OCI-LY7 (cell line): Measurements from ENCODE around the gene AGMAT. TPM values are rescaled to one million over a fixed set of nuclear protein-coding genes. Genes with fewer than 3 reads are reported as not detected.
A peak's percentile ranks its signal among the peaks of the same experiment; 100 is the strongest.

Experiments
- BruUV-seq: library from RNA; stranded (reverse); fragments of 400-500 nt; replicated peaks from 2 replicates; lab custom pipeline; 2021; lab: Mats Ljungman, UMichigan
- CTCF ChIA-PET: fragments of 300-600 bp; sonication (Branson Sonifier 250); formaldehyde crosslinking; loops from one replicate; lab custom pipeline; 2022; ENCODE audit warnings: antibody characterized with exemption; ENCODE audit not compliant: unreplicated experiment; lab: Charles Lee
- POLR2A ChIA-PET: fragments of 300-600 bp; sonication (Branson Sonifier 250); formaldehyde crosslinking; loops from one replicate; lab custom pipeline; 2022; ENCODE audit warnings: antibody characterized with exemption; lab: Charles Lee
- DNase-seq: peaks from one replicate; pipeline ENCODE4 v3.0.0-alpha.2; 2015; ENCODE audit warnings: low spot score
- H2AFZ ChIP-seq: fragments of 200-600 bp; sonication (generic), shearing (Covaris generic); 2 replicates; pipeline ENCODE4 v1.6.1; 2014; ENCODE audit warnings: mild to moderate bottlenecking, antibody characterized with exemption, low read length, moderate library complexity
- H3K27ac ChIP-seq: fragments of 200-600 bp; sonication (generic); 2 replicates; pipeline ENCODE4 v1.5.1; 2014; ENCODE audit warnings: mixed run types, low read depth, mild to moderate bottlenecking, moderate library complexity, low read length, inconsistent platforms; ENCODE audit not compliant: poor library complexity, severe bottlenecking
- H3K36me3 ChIP-seq: fragments of 200-600 bp; sonication (generic); 2 replicates; pipeline ENCODE4 v1.6.1; 2014; ENCODE audit warnings: mild to moderate bottlenecking, antibody characterized with exemption, low read length, moderate library complexity, mixed read lengths; ENCODE audit not compliant: insufficient read depth
- H3K4me1 ChIP-seq: fragments of 200-600 bp; sonication (generic); 2 replicates; pipeline ENCODE4 v1.5.1; 2014; ENCODE audit warnings: mild to moderate bottlenecking, low read length; ENCODE audit not compliant: insufficient read depth, poor library complexity, severe bottlenecking
- H3K4me2 ChIP-seq: fragments of 200-600 bp; sonication (generic); 2 replicates; pipeline ENCODE4 v1.6.1; 2014; ENCODE audit warnings: mild to moderate bottlenecking, low read length
- H3K4me3 ChIP-seq: fragments of 200-600 bp; sonication (generic); 2 replicates; pipeline ENCODE4 v1.5.1; 2014; ENCODE audit warnings: mild to moderate bottlenecking, low read depth, low read length; ENCODE audit not compliant: poor library complexity, severe bottlenecking
- H3K79me2 ChIP-seq: fragments of 200-600 bp; sonication (generic); 2 replicates; pipeline ENCODE4 v1.6.1; 2016; ENCODE audit warnings: low read depth, mild to moderate bottlenecking, low read length, moderate library complexity, mixed read lengths; ENCODE audit not compliant: insufficient read depth
- H3K9me2 ChIP-seq: fragments of 200-600 bp; sonication (generic); 2 replicates; pipeline ENCODE4 v1.6.1; 2016; ENCODE audit warnings: mild to moderate bottlenecking, low read length, mixed read lengths; ENCODE audit not compliant: insufficient read depth
- H3K9me3 ChIP-seq: fragments of 200-600 bp; sonication (generic); 2 replicates; pipeline ENCODE4 v1.6.1; 2014; ENCODE audit warnings: mild to moderate bottlenecking, mixed run types, low read length, mixed read lengths
- H4K20me1 ChIP-seq: fragments of 200-600 bp; sonication (generic); 2 replicates; pipeline ENCODE4 v1.6.1; 2014; ENCODE audit warnings: mild to moderate bottlenecking, antibody characterized with exemption, low read length, moderate library complexity, mixed read lengths; ENCODE audit not compliant: insufficient read depth
- EZH2phosphoT487 ChIP-seq: fragments of 200-600 bp; sonication (generic); IDR thresholded peaks from 2 replicates; pipeline ENCODE4 v1.6.1; 2018; ENCODE audit warnings: low read depth, borderline replicate concordance, mild to moderate bottlenecking, mixed run types, antibody characterized with exemption, low read length, moderate library complexity, mixed read lengths
- intact Hi-C: fragments of 100-400 bp; cut with micrococcal nuclease; formaldehyde crosslinking; loops from one replicate; pipeline ENCODE4 v1.10.0; 2022; ENCODE audit not compliant: unreplicated experiment
- total RNA-seq, 2 experiments: library from RNA; depleted of rRNA in 1 of 2; stranded (reverse); fragments of >200 nt in 1 of 2; shearing (Covaris generic) in 1 of 2; gene quantifications; 2 replicates each; pipeline ENCODE4 v1.2.3, GENCODE V29; 2014 to 2022
- TF ChIP-seq, protein P1 (sequence below): fragments of 200-600 bp; sonication (generic); conservative IDR thresholded peaks from 2 replicates; pipeline ENCODE4 v1.5.1; 2014; ENCODE audit warnings: mild to moderate bottlenecking, antibody characterized with exemption, low read length, moderate library complexity, mixed read lengths

Gene AGMAT
- total RNA-seq, 2 experiments from 2014 or later, result 0.29 to 0.54 TPM

DNA sequence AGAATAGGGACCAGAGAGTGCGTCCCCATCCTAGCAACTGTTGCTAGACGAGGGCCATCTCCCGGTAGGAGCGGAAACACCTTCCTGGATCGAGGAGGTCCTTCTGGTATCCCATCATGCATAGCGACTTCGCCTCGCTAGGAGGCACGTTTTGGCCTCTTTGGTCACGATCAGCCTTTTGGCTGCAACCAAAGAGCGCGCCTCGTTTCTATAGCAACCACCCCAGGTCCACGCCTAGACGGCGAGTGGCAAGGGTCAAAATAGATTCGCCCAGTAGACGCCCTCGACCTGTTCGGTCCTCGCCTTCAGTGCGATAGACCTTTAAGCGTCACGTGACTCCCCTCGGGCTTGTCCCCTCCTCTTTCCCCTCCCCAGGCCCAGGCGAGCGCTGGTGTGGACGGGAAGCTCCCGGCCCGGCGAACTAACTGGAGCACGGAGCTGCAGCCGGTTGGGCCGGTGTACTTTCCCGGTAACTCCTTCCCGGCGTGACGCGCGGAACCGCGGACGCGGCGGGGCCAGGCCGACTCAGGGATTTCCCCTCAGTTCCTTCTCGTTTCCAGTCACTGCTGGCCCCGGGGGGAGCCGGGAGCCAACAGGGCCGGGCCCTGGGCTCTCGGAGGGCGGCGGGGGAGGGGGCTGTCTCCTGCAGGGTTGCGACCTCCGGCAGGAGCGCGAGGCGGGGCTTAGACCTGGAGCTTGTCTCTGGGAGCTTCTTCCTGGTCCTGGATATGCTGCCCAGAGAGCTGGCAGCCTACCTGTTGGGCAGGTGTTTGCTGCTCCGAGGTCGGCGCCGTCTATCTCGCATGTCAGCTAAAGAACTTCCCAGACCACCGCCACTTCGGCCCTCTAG is 58.1 kb downstream of the AGMAT start, which contains the start of gene DNAJC16:
DNAJC16 (plus strand) TSS at position 359 of the 850 bp plus-strand sequence. CDS start 2,258 bp downstream, outside the sequence.
- Histone ChIP-seq H4K20me1 (no peaks in the 10 kb centered on the region), H3K36me3 (peaks cover 11% of the 10 kb centered on the region; the same call in 1 of the 2 replicates), H3K4me1 (peaks cover 22% of the 10 kb centered on the region), H3K9me3 (no peaks in the 10 kb centered on the region), H3K79me2 (peaks cover 21% of the 10 kb centered on the region; the same call in 1 of the 2 replicates), H3K4me3 (peak within 1 kb of the TSS; percentile 83), H3K27ac (peak within 1 kb of the TSS; percentile 62), H3K4me2 (peak within 1 kb of the TSS; percentile 99), H2AFZ (peak within 1 kb of the TSS; percentile 70), H3K9me2 (no peaks in the 10 kb centered on the region)
- ChIA-PET POLR2A (interaction anchor here (0.5 to 1.2 kb wide), 5 partner anchors 10 to 310 kb away, joined by 3 to 4 read pairs (median 3); no protein-coding TSS in a partner anchor), CTCF (interaction anchor here (0.6 to 1.0 kb wide), 2 partner anchors 206 to 223 kb away, joined by 3 read pairs; no protein-coding TSS in a partner anchor)
- DNase-seq, result peak; percentile 100
- intact Hi-C loops, result loop anchor here (1.0 to 2.0 kb wide), 4 partner anchors 52 to 214 kb away; partner anchors contain the start of gene DDI2
- BruUV-seq, result no TSS peak
- TF ChIP-seq, protein P1, sequence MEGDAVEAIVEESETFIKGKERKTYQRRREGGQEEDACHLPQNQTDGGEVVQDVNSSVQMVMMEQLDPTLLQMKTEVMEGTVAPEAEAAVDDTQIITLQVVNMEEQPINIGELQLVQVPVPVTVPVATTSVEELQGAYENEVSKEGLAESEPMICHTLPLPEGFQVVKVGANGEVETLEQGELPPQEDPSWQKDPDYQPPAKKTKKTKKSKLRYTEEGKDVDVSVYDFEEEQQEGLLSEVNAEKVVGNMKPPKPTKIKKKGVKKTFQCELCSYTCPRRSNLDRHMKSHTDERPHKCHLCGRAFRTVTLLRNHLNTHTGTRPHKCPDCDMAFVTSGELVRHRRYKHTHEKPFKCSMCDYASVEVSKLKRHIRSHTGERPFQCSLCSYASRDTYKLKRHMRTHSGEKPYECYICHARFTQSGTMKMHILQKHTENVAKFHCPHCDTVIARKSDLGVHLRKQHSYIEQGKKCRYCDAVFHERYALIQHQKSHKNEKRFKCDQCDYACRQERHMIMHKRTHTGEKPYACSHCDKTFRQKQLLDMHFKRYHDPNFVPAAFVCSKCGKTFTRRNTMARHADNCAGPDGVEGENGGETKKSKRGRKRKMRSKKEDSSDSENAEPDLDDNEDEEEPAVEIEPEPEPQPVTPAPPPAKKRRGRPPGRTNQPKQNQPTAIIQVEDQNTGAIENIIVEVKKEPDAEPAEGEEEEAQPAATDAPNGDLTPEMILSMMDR, result no peak; the same call in 1 of the 2 replicates
- TF ChIP-seq EZH2phosphoT487, result no peak

DNA sequence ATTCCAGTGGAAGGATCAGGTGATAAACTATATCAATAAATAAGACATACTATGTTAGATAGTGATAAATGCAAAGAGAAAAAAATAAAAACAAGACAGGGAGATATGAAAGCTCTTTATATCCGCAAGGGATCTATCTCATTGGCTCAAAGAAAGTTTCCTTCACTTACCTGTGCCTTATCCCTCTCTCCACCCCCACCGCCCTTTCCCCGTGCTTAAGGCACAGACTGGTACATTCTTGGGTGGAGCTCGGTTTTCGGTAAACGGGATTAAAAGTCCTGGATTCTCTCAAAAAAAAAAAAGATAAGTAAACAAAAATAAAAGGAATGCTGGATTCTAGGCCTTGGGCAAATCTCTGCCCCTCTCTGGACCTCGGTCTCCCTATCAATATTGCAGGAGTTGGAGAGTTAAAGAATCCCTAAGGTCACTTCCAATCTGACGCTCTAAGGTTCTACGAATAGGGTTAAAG is 58.8 kb downstream of the AGMAT start:
- Histone ChIP-seq H3K36me3 (peaks cover 4% of the 10 kb centered on the region; the same call in 1 of the 2 replicates), H3K4me3 (peak overlapping the region; percentile 83), H4K20me1 (no peaks in the 10 kb centered on the region), H3K4me2 (peak overlapping the region; percentile 99), H3K4me1 (peaks cover 22% of the 10 kb centered on the region), H2AFZ (peak overlapping the region; percentile 55; the same call in 1 of the 2 replicates), H3K79me2 (peaks cover 21% of the 10 kb centered on the region; the same call in 1 of the 2 replicates), H3K27ac (peak overlapping the region; percentile 62), H3K9me2 (no peaks in the 10 kb centered on the region), H3K9me3 (no peaks in the 10 kb centered on the region)
- no peak for TF ChIP-seq EZH2phosphoT487
- TF ChIP-seq, protein P1, result peak; percentile 53; the same call in 1 of the 2 replicates
- BruUV-seq, result no TSS peak
- intact Hi-C loops, result loop anchor here (1.0 to 2.0 kb wide), 4 partner anchors 53 to 215 kb away; partner anchors contain the start of gene DDI2
- DNase-seq, result peak; percentile 15
- CTCF ChIA-PET, result no interaction called here
- POLR2A ChIA-PET, result interaction anchor here (0.6 to 0.7 kb wide), 2 partner anchors 15 to 160 kb away, joined by 3 read pairs; no protein-coding TSS in a partner anchor
